ENCODE results near the gene FCN2.

The FCN2 gene

GRCh38 chr9:134883040-134883782 is 2.6 kb downstream of the FCN2 start:
- H3K9ac ChIP-seq (ENCODE audit: low read length) = no peak overlapping the region
- no peak overlapping the region for H3K4me3 ChIP-seq (ENCODE audit: low read depth, low read length)
- no peak overlapping the region for H3K23ac ChIP-seq (ENCODE audit: low read length)
- no peak overlapping the region for H2BK120ac ChIP-seq (ENCODE audit: insufficient read depth, low read length, poor library complexity)
- H3K4ac ChIP-seq (ENCODE audit: low read depth, low read length) = no peak overlapping the region
- H3K79me2 ChIP-seq (ENCODE audit: control insufficient read depth, insufficient read depth, low read length, poor library complexity) = no peaks in the 10 kb centered on the region
- no peak overlapping the region for H3K18ac ChIP-seq (ENCODE audit: low read length)
- no peak overlapping the region for H4K12ac ChIP-seq (ENCODE audit: low read depth, low read length)
- H3K9me3 ChIP-seq (ENCODE audit: insufficient read depth, low read depth, low read length) = peaks cover 1% of the 10 kb centered on the region
- DNase-seq = no peak
- no peaks in the 10 kb centered on the region for H3K36me3 ChIP-seq (ENCODE audit: control insufficient read depth in 1 of 2, insufficient read depth in 2 of 2, low read length in 2 of 2)
- no peak overlapping the region for H3K4me2 ChIP-seq (ENCODE audit: low read length)
- no peak overlapping the region for H2AK5ac ChIP-seq (ENCODE audit: low read length)
- H2BK12ac ChIP-seq (ENCODE audit: low read length) = no peak overlapping the region
- no peaks in the 10 kb centered on the region for H3K79me1 ChIP-seq (ENCODE audit: low read length)
- H2BK5ac ChIP-seq (ENCODE audit: low read depth, low read length, poor library complexity) = no peak overlapping the region
- no peak overlapping the region for H2AFZ ChIP-seq (ENCODE audit: insufficient read depth, low read length, poor library complexity)
- H4K8ac ChIP-seq (ENCODE audit: low read depth, low read length) = no peak overlapping the region
- no peak overlapping the region for H3K14ac ChIP-seq (ENCODE audit: low read length)
- no peaks in the 10 kb centered on the region for H3K4me1 ChIP-seq (ENCODE audit: control insufficient read depth in 1 of 2, insufficient read depth in 2 of 2, low read length in 2 of 2)
- WGBS (ENCODE audit: extremely low coverage, insufficient coverage, insufficient read length) = no CpG with 5 or more reads among the region's 18 CpGs
- no peak overlapping the region for H4K91ac ChIP-seq (ENCODE audit: low read depth, low read length)
- no peaks in the 10 kb centered on the region for H3K27me3 ChIP-seq (ENCODE audit: insufficient read depth, low read length)
- H3K27ac ChIP-seq (ENCODE audit: low read depth, low read length) = no peak overlapping the region

DNA sequence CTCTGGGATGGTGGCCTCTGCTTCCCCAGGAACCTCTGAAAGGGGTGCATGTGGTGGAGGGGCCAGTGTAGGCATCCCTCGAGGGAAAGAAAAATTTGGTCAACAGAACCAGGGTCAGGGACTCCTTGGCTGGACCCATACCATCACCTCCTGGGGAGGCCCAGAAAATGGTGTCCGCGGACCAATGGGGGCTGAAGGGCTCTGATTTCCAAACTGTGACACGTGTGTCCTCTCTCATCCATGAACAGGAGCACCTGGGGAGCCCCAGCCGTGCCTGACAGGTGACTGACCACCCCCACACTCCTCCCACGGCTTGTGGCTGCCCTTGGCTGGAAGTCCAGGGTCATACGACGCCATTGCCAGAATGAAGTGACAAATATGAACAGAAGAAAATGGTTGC is 3.9 kb downstream of the FCN2 start:
- H3K9ac ChIP-seq (ENCODE audit: low read length) = no peak overlapping the region
- H3K4me2 ChIP-seq (ENCODE audit: low read length) = no peak overlapping the region
- H3K9me3 ChIP-seq (ENCODE audit: insufficient read depth, low read depth, low read length) = peaks cover 1% of the 10 kb centered on the region
- no peak overlapping the region for H3K18ac ChIP-seq (ENCODE audit: low read length)
- no peaks in the 10 kb centered on the region for H3K36me3 ChIP-seq (ENCODE audit: control insufficient read depth in 1 of 2, insufficient read depth in 2 of 2, low read length in 2 of 2)
- H3K14ac ChIP-seq (ENCODE audit: low read length) = no peak overlapping the region
- no peak overlapping the region for H2AFZ ChIP-seq (ENCODE audit: insufficient read depth, low read length, poor library complexity)
- no peak overlapping the region for H3K4ac ChIP-seq (ENCODE audit: low read depth, low read length)
- H3K27me3 ChIP-seq (ENCODE audit: insufficient read depth, low read length) = no peaks in the 10 kb centered on the region
- H2BK5ac ChIP-seq (ENCODE audit: low read depth, low read length, poor library complexity) = no peak overlapping the region
- H4K12ac ChIP-seq (ENCODE audit: low read depth, low read length) = no peak overlapping the region
- no peaks in the 10 kb centered on the region for H3K79me1 ChIP-seq (ENCODE audit: low read length)
- H2AK5ac ChIP-seq (ENCODE audit: low read length) = no peak overlapping the region
- no CpG with 5 or more reads among the region's 8 CpGs for WGBS (ENCODE audit: extremely low coverage, insufficient coverage, insufficient read length)
- H4K91ac ChIP-seq (ENCODE audit: low read depth, low read length) = no peak overlapping the region
- no peak overlapping the region for H2BK120ac ChIP-seq (ENCODE audit: insufficient read depth, low read length, poor library complexity)
- no peaks in the 10 kb centered on the region for H3K79me2 ChIP-seq (ENCODE audit: control insufficient read depth, insufficient read depth, low read length, poor library complexity)
- no peak overlapping the region for H2BK12ac ChIP-seq (ENCODE audit: low read length)
- H3K27ac ChIP-seq (ENCODE audit: low read depth, low read length) = no peak overlapping the region
- H3K4me1 ChIP-seq (ENCODE audit: control insufficient read depth in 1 of 2, insufficient read depth in 2 of 2, low read length in 2 of 2) = no peaks in the 10 kb centered on the region
- DNase-seq = no peak
- no peak overlapping the region for H3K23ac ChIP-seq (ENCODE audit: low read length)
- H4K8ac ChIP-seq (ENCODE audit: low read depth, low read length) = no peak overlapping the region
- no peak overlapping the region for H3K4me3 ChIP-seq (ENCODE audit: low read depth, low read length)

DNA sequence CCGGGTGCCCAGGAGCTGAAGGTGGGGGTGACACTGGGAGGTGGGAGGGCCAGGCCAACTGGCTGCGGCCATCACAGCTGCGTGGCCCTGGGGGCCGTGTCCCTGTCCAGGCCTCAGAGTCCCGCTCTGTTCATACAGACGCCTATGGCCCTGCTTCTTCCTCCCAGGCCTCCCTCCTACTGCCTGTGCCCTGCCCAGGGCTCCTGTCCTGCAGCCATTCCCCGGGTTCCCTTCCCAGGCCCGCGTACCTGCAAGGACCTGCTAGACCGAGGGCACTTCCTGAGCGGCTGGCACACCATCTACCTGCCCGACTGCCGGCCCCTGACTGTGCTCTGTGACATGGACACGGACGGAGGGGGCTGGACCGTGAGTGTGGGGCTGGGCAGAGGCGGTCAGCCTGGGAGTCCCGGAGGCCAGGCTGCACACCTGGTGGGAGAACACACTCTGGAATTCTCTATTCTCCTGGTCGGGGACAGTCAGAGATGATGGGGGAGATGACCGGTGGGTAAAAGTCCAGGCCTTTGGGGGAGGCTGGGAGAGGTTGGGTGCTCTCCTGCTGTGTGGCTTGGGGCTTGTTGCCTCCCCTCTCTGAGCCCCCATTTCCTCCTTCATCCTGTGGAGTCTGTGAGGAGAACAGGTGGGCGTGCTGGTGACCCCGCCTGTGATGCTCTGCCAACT is 4.5 kb downstream of the FCN2 start:
- no peak overlapping the region for H2AK5ac ChIP-seq (ENCODE audit: low read length)
- H3K9ac ChIP-seq (ENCODE audit: low read length) = no peak overlapping the region
- no peak overlapping the region for H3K23ac ChIP-seq (ENCODE audit: low read length)
- no peak overlapping the region for H3K4ac ChIP-seq (ENCODE audit: low read depth, low read length)
- no peak overlapping the region for H2BK5ac ChIP-seq (ENCODE audit: low read depth, low read length, poor library complexity)
- H2AFZ ChIP-seq (ENCODE audit: insufficient read depth, low read length, poor library complexity) = no peak overlapping the region
- DNase-seq = no peak
- H4K8ac ChIP-seq (ENCODE audit: low read depth, low read length) = no peak overlapping the region
- H3K79me1 ChIP-seq (ENCODE audit: low read length) = no peaks in the 10 kb centered on the region
- H3K14ac ChIP-seq (ENCODE audit: low read length) = no peak overlapping the region
- H3K79me2 ChIP-seq (ENCODE audit: control insufficient read depth, insufficient read depth, low read length, poor library complexity) = no peaks in the 10 kb centered on the region
- H3K4me2 ChIP-seq (ENCODE audit: low read length) = no peak overlapping the region
- H4K91ac ChIP-seq (ENCODE audit: low read depth, low read length) = no peak overlapping the region
- H3K9me3 ChIP-seq (ENCODE audit: insufficient read depth, low read depth, low read length) = peaks cover 1% of the 10 kb centered on the region
- H2BK120ac ChIP-seq (ENCODE audit: insufficient read depth, low read length, poor library complexity) = no peak overlapping the region
- no peak overlapping the region for H3K18ac ChIP-seq (ENCODE audit: low read length)
- no peaks in the 10 kb centered on the region for H3K27me3 ChIP-seq (ENCODE audit: insufficient read depth, low read length)
- no peak overlapping the region for H3K4me3 ChIP-seq (ENCODE audit: low read depth, low read length)
- H4K12ac ChIP-seq (ENCODE audit: low read depth, low read length) = no peak overlapping the region
- no peaks in the 10 kb centered on the region for H3K36me3 ChIP-seq (ENCODE audit: control insufficient read depth in 1 of 2, insufficient read depth in 2 of 2, low read length in 2 of 2)
- H3K4me1 ChIP-seq (ENCODE audit: control insufficient read depth in 1 of 2, insufficient read depth in 2 of 2, low read length in 2 of 2) = no peaks in the 10 kb centered on the region
- H2BK12ac ChIP-seq (ENCODE audit: low read length) = no peak overlapping the region
- H3K27ac ChIP-seq (ENCODE audit: low read depth, low read length) = no peak overlapping the region
- no CpG with 5 or more reads among the region's 22 CpGs for WGBS (ENCODE audit: extremely low coverage, insufficient coverage, insufficient read length)

DNA sequence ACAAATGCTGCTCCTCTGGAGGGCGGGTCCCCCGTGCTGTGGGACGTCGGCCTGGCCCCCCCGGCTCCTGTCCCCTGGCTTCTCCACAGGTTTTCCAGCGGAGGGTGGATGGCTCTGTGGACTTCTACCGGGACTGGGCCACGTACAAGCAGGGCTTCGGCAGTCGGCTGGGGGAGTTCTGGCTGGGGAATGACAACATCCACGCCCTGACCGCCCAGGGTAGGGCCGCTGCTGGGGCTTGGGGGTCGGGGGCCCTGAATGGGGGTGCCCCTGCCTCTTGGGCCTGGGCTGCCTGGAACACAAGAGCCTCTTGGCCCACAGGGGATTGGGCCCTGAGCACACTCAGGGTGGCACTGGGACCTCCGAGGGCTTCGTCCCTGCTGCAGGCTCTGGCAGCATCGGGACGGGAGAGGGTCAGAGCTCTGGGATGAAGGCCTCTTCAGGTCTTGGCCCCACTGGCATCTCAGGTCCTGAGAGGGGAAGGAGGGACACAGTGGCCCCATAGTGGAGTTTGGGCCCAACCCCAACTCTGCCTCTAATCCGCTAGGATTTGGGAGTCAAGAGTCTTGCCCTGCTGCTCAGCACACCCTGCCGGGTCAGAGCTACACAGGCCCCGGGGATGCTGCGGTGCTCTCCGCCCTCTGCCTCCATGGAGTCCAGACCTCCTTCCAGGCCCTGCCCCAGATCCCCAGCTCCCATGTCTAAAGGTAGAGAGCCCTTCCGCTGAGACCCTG is 5.2 kb downstream of the FCN2 start:
- Histone ChIP-seq H3K23ac (ENCODE audit: low read length) (no peak overlapping the region), H3K27me3 (ENCODE audit: insufficient read depth, low read length) (no peaks in the 10 kb centered on the region), H3K14ac (ENCODE audit: low read length) (no peak overlapping the region), H2BK12ac (ENCODE audit: low read length) (no peak overlapping the region), H3K9ac (ENCODE audit: low read length) (no peak overlapping the region), H2AK5ac (ENCODE audit: low read length) (no peak overlapping the region), H4K12ac (ENCODE audit: low read depth, low read length) (no peak overlapping the region), H3K4me1 (ENCODE audit: control insufficient read depth in 1 of 2, insufficient read depth in 2 of 2, low read length in 2 of 2) (no peaks in the 10 kb centered on the region), H2AFZ (ENCODE audit: insufficient read depth, low read length, poor library complexity) (no peak overlapping the region), H3K36me3 (ENCODE audit: control insufficient read depth in 1 of 2, insufficient read depth in 2 of 2, low read length in 2 of 2) (no peaks in the 10 kb centered on the region), H2BK5ac (ENCODE audit: low read depth, low read length, poor library complexity) (no peak overlapping the region), H4K91ac (ENCODE audit: low read depth, low read length) (no peak overlapping the region), H3K9me3 (ENCODE audit: insufficient read depth, low read depth, low read length) (peaks cover 1% of the 10 kb centered on the region), H3K4me3 (ENCODE audit: low read depth, low read length) (no peak overlapping the region), H3K27ac (ENCODE audit: low read depth, low read length) (no peak overlapping the region), H3K79me1 (ENCODE audit: low read length) (no peaks in the 10 kb centered on the region), H3K4ac (ENCODE audit: low read depth, low read length) (no peak overlapping the region), H3K79me2 (ENCODE audit: control insufficient read depth, insufficient read depth, low read length, poor library complexity) (no peaks in the 10 kb centered on the region), H3K18ac (ENCODE audit: low read length) (no peak overlapping the region), H3K4me2 (ENCODE audit: low read length) (no peak overlapping the region), H2BK120ac (ENCODE audit: insufficient read depth, low read length, poor library complexity) (no peak overlapping the region), H4K8ac (ENCODE audit: low read depth, low read length) (no peak overlapping the region)
- no peak for DNase-seq
- WGBS (ENCODE audit: extremely low coverage, insufficient coverage, insufficient read length) = no CpG with 5 or more reads among the region's 24 CpGs
